Measurements from ENCODE around the gene PCSK2. TPM values are rescaled to one million over a fixed set of nuclear protein-coding genes. Genes with fewer than 3 reads are reported as not detected.

The PCSK2 gene
- total and polyA plus RNA-seq, 5 experiments from 2014 or later, result not detected

DNA sequence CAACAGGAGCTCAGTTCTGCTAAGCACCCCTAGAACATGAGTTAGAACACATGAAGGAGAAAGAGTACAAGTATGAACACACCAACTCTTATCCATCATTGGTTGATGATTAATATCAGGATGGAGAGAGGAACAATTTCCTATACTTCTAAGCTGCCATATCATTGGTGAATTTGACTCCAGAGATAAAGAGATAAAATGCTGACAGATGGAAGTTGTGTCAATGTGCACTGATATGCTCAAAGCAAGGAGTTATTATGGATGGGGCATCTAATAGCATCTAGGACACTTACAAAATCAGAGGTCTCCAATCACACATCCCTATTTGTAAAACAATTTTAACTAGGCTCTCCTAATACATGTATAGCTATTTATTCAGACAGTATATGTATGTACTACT, 159.0 kb downstream of the PCSK2 start:
- DNase-seq, result no peak
- Mint-ChIP-seq H3K9me3 (peaks cover 0 to 2% (median 0%) of the 10 kb centered on the region in 9 donors), H3K4me1 (no peaks in the 10 kb centered on the region), H3K4me3 (no peak overlapping the region), H3K27ac (no peak overlapping the region), H3K36me3 (no peaks in the 10 kb centered on the region), H3K27me3 (peaks cover 3 to 30% (median 16%) of the 10 kb centered on the region in 5 donors)
- POLR2A ChIA-PET, result no interaction called here
- no peak for ATAC-seq

DNA sequence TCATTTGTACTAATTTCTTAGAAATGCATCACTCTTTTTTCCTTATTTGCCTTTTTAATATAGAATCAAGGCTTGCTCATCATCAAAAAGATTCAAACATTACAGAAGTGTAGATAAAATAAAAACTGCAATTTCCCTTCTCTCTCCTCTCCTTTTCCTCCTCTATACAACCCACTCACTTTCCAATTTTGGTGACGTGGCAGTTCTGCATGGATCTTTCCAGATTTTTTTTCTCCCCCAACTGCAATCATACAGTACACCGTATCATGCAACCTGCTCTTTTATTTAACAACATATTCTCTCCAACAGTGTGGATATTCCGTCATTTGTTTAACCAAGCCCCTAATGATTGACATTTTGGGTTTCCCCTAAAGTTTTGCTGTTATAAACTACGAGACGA, 163.8 kb downstream of the PCSK2 start:
- Mint-ChIP-seq H3K4me3 (no peak overlapping the region), H3K9me3 (peaks cover 0 to 2% (median 0%) of the 10 kb centered on the region in 9 donors), H3K27me3 (peaks cover 7 to 19% (median 14%) of the 10 kb centered on the region in 5 donors), H3K4me1 (no peaks in the 10 kb centered on the region), H3K36me3 (no peaks in the 10 kb centered on the region), H3K27ac (no peak overlapping the region)
- ATAC-seq (no peak), DNase-seq (no peak)
- POLR2A ChIA-PET, result no interaction called here

DNA sequence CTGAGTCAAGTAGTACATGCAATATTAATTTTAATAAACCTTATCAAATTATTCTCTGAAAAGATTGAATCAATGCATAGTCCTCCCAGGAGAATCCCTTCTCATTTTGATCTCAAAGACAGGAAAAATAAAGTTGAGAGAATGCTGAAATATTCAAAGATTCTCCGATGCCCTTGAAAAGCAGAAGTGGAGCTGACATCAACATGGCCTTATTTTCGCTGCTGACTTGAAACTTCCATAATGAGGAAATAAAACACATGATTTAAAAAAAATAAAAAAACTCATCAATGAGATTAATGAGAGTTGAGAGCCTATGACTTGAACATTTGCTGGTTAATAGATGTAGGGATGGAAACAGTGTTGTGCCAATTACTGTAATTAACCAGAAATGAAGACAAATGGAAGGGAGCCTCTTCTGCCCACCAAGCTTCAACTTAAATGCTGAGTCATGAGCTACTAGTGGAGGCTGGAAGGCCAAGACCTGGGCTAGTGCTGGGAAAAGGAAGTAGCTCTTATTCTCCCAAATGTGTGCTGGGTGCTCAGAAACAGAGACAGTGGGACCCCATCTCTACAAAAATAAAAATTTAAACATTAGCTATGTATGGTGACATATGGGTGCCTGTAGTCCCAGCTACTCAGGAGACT, 164.4 kb downstream of the PCSK2 start:
- no peaks in the 10 kb centered on the region for H3K4me1 Mint-ChIP-seq
- peaks cover 0 to 2% (median 0%) of the 10 kb centered on the region in 9 donors for H3K9me3 Mint-ChIP-seq
- no peak overlapping the region for H3K27ac Mint-ChIP-seq
- no peak for ATAC-seq
- peaks cover 7 to 21% (median 14%) of the 10 kb centered on the region in 5 donors for H3K27me3 Mint-ChIP-seq
- DNase-seq, result no peak
- H3K36me3 Mint-ChIP-seq, result no peaks in the 10 kb centered on the region
- H3K4me3 Mint-ChIP-seq, result no peak overlapping the region
- POLR2A ChIA-PET, result no interaction called here

DNA sequence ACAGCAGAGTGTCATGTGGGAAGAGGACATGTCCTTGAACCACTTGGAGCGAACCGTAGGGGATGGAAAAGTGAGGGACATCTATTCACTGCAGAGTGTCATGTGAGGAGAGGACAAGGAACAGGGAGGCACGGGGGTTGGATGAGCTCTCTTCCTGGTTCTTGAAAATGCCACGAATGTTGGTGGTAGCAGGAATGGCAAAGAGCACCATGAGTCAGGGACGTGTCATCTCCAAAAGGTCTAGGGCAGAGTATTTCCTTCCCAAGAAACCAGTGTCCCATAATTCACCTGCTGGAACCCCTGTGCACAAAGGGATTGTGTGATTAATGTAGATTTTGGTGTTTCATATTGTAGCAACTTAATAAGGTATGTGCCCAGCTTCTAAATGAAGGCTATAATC, 167.6 kb downstream of the PCSK2 start:
- ATAC-seq, result no peak
- DNase-seq, result no peak
- H3K9me3 Mint-ChIP-seq, result peaks cover 0 to 4% (median 0%) of the 10 kb centered on the region in 9 donors
- no peak overlapping the region for H3K27ac Mint-ChIP-seq
- H3K36me3 Mint-ChIP-seq, result no peaks in the 10 kb centered on the region
- no peaks in the 10 kb centered on the region for H3K4me1 Mint-ChIP-seq
- H3K27me3 Mint-ChIP-seq, result peaks cover 8 to 19% (median 10%) of the 10 kb centered on the region in 5 donors
- POLR2A ChIA-PET, result no interaction called here
- H3K4me3 Mint-ChIP-seq, result no peak overlapping the region

DNA sequence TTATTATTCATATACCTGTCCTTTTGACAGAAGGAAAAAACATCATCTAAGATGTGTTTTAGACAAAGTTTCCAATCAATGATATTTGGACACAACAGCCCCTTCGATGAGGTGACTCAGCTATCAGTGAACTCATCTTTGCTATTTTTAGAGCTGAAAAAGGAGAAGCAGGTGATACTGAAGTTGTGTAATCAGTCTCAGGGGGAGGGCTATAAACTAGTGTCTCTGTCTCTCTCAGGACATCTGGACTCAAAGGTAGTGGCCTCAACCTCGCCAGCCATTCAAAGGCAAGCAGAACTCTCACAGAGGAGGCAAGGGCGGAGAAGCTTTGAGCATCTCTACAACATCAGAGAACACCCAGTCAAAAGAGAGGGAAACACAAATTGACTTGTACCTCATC, 168.9 kb downstream of the PCSK2 start:
- Mint-ChIP-seq H3K4me1 (no peaks in the 10 kb centered on the region), H3K9me3 (peaks cover 0 to 1% (median 0%) of the 10 kb centered on the region in 9 donors), H3K27ac (no peak overlapping the region), H3K4me3 (no peak overlapping the region), H3K27me3 (peaks cover 7 to 25% (median 10%) of the 10 kb centered on the region in 5 donors), H3K36me3 (no peaks in the 10 kb centered on the region)
- DNase-seq, result no peak
- POLR2A ChIA-PET, result no interaction called here
- ATAC-seq, result no peak

DNA sequence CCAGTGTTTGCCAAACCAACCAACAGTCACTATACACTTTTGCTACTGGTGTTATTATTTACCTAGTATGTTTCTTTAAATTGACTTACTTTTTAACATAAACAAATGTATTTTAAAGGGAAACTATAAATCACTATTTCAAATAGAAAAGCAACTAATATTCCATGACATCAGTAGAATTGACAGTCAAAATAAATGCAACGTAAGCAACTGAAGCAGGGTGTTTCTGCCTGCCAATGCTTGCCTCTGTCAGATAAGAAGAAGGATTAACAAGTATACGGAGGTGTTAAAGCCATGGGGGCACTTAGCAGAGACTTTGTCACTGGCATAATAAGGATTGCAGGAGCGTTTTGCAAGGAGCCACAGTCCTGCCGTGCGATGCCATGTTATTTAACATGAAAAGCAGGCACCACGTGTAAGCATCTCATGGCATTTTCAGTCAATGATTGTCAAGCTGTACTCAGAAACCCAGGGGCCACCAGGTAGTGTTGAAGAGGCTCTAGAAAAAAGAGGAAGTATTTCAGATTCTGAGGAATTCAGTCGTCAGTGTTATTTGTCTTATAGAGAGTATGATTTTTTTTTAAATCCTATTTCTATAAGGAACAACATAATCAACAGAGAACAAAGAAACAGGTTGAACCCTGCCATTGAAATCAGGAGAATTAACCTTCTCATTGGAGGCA, 172.6 kb downstream of the PCSK2 start:
- H3K27me3 Mint-ChIP-seq, result peaks cover 2 to 30% (median 19%) of the 10 kb centered on the region in 5 donors

DNA sequence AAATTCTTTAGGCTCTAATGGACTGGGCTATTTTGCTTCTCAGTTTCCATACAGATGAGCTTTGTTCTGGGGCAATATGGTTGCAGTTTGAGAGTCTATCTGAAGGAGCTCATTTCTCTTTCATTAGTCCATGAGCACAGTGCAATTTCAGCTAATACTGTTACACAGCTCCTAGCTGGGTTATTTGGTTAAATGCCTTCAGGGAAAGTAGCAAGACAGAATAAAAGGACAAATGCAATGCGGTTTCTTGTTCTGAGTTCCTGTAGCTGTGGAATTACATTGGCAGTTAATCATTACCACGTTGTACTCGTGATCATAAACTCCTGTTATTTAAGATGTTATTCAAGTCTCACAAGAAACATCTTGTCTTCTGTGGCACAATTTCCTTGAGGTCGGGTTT, 176.6 kb downstream of the PCSK2 start:
- DNase-seq (no peak), ATAC-seq (no peak)
- Mint-ChIP-seq H3K27me3 (peaks cover 0 to 56% (median 14%) of the 10 kb centered on the region in 5 donors), H3K9me3 (peaks cover 0 to 6% (median 0%) of the 10 kb centered on the region in 9 donors), H3K4me1 (no peaks in the 10 kb centered on the region), H3K27ac (no peak overlapping the region), H3K36me3 (no peaks in the 10 kb centered on the region), H3K4me3 (no peak overlapping the region)
- POLR2A ChIA-PET, result no interaction called here

More for the DNA sequence above, 172.6 kb downstream of the PCSK2 start:
- ATAC-seq, result no peak
- H3K9me3 Mint-ChIP-seq, result peaks cover 0 to 6% (median 0%) of the 10 kb centered on the region in 9 donors
- no peaks in the 10 kb centered on the region for H3K4me1 Mint-ChIP-seq
- H3K36me3 Mint-ChIP-seq, result no peaks in the 10 kb centered on the region
- no peak overlapping the region for H3K4me3 Mint-ChIP-seq
- no peak for DNase-seq
- POLR2A ChIA-PET, result no interaction called here
- no peak overlapping the region for H3K27ac Mint-ChIP-seq

DNA sequence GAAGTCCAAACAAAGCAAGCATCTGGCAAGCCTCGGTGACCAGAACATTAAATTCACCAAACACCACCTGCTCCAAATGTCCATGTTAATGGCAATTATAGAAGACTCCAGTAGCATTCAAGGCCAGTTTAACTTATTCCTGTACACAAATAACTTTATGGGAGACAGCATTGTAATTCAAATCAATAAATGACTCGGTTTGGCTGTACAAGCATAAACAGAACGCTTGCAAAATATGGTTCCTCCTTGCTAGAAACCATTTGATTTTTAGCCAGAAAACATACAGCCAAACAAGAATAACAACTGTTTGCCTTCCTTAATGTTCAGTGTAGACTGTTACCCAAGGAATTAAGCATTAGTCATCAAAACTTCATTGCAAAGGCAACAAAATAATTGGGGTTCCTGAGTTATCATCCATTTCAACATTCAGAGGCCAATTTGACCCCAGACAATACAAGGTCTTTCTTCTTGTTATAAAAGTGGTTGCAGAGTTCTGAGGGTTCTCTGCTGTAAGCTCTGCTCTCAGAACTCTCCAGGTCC, 179.3 kb downstream of the PCSK2 start:
- Mint-ChIP-seq H3K4me1 (no peaks in the 10 kb centered on the region), H3K27me3 (peaks cover 1 to 60% (median 12%) of the 10 kb centered on the region in 5 donors), H3K36me3 (no peaks in the 10 kb centered on the region), H3K27ac (no peak overlapping the region), H3K9me3 (peaks cover 0 to 6% (median 0%) of the 10 kb centered on the region in 9 donors), H3K4me3 (no peak overlapping the region)
- DNase-seq (no peak), ATAC-seq (no peak)
- POLR2A ChIA-PET, result no interaction called here

DNA sequence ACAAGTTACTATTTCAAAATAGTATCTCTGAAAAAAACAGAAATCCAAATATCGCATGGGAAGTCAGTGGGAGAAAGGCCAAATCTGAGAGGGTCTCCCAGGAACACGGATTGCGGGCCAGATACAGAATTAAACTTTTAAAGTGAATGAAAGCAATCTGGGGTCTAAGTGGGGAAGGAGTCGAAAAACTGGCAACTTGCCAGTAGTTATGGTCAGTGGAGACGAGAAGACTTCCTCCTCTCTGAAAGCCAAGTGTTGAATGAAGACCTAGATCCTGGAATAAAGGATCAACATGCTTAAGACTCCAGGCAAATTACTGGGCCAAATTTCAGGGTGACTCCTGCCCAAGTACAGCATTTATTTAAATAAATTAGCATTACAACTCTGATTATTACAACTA, 180.7 kb downstream of the PCSK2 start:
- Mint-ChIP-seq H3K9me3 (peaks cover 0 to 9% (median 0%) of the 10 kb centered on the region in 9 donors), H3K27me3 (peaks cover 1 to 56% (median 10%) of the 10 kb centered on the region in 5 donors), H3K36me3 (no peaks in the 10 kb centered on the region), H3K4me1 (no peaks in the 10 kb centered on the region), H3K27ac (no peak overlapping the region), H3K4me3 (no peak overlapping the region)
- POLR2A ChIA-PET, result no interaction called here
- ATAC-seq (no peak), DNase-seq (no peak)

DNA sequence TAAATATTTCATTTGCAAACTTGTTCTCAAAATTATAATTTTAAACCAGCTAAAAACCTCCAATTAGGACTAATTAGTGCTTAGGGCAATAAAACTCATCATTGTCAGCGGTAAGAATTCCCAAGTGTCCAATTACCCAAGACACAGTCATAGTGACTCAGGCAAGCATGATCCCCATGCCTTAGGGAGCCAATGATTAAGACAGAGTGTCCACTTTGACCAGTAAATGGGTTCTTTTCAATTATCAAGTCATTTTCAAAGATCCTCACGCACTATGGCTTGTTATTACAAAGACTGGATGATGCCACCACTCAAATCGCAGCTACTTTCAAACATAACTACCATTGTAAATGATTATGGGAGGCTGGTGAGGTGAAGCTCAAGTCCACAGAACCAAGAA, 190.4 kb downstream of the PCSK2 start:
- POLR2A ChIA-PET, result no interaction called here
- no peak overlapping the region for H3K27ac Mint-ChIP-seq
- no peak for ATAC-seq
- no peak overlapping the region for H3K4me3 Mint-ChIP-seq
- peaks cover 0 to 36% (median 16%) of the 10 kb centered on the region in 9 donors for H3K9me3 Mint-ChIP-seq
- H3K4me1 Mint-ChIP-seq, result no peaks in the 10 kb centered on the region
- H3K27me3 Mint-ChIP-seq, result peaks cover 10 to 23% (median 16%) of the 10 kb centered on the region in 5 donors
- DNase-seq, result no peak
- peaks cover 0 to 7% (median 0%) of the 10 kb centered on the region in 3 donors for H3K36me3 Mint-ChIP-seq

DNA sequence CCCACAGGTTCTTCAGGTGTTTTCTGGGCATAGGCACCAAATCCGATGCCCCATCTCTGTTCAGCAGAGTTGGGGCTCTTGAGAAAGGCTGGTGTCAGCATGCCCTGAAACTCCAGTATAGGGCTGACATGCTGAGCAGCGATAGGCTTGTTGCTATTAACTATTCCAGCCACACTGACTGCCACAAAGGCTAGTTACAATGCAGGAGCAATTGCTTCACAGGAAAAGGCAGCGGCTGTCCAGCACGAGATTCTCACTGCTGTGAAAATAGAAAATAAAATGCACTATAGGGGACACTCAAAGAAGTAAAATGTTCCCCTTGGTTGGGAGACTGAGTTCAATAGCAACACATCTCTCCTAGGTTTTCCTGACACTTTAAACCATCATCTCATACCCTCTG, 191.9 kb downstream of the PCSK2 start:
- Mint-ChIP-seq H3K27me3 (peaks cover 11 to 26% (median 16%) of the 10 kb centered on the region in 5 donors), H3K36me3 (peaks cover 0 to 6% (median 0%) of the 10 kb centered on the region in 3 donors), H3K4me3 (no peak overlapping the region), H3K9me3 (peaks cover 0 to 27% (median 7%) of the 10 kb centered on the region in 9 donors), H3K27ac (no peak overlapping the region), H3K4me1 (no peaks in the 10 kb centered on the region)
- POLR2A ChIA-PET, result no interaction called here
- no peak for ATAC-seq
- no peak for DNase-seq

DNA sequence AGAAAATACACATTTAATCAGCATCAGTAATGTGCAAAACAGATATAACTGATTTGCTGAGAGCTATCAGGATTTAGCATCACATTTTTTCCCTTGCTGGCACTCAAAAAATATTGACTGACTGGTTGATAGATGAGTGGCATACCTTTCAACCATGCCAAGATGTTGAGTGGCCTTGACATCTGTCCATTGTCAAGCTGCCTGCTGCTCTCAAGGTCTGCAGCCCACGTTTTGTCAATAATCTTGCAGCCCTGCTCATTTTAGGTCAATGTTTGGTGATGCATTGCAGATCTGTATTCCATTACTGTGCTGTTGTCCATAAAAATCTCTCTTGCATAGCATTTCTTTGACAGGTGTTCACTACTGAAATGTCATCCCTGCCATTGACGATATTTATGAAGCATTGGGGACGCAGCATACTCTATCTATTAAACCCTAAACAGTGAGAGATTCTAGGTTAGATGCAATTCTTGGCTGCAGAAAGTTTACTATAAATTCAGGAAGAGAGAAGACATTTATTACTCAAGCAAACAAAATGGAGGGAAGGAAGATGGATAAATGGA, 192.7 kb downstream of the PCSK2 start:
- H3K36me3 Mint-ChIP-seq, result no peaks in the 10 kb centered on the region
- H3K27ac Mint-ChIP-seq, result no peak overlapping the region
- H3K4me3 Mint-ChIP-seq, result no peak overlapping the region
- DNase-seq, result no peak
- H3K4me1 Mint-ChIP-seq, result no peaks in the 10 kb centered on the region
- POLR2A ChIA-PET, result no interaction called here
- no peak for ATAC-seq
- peaks cover 0 to 20% (median 3%) of the 10 kb centered on the region in 9 donors for H3K9me3 Mint-ChIP-seq
- H3K27me3 Mint-ChIP-seq, result peaks cover 11 to 23% (median 16%) of the 10 kb centered on the region in 5 donors

DNA sequence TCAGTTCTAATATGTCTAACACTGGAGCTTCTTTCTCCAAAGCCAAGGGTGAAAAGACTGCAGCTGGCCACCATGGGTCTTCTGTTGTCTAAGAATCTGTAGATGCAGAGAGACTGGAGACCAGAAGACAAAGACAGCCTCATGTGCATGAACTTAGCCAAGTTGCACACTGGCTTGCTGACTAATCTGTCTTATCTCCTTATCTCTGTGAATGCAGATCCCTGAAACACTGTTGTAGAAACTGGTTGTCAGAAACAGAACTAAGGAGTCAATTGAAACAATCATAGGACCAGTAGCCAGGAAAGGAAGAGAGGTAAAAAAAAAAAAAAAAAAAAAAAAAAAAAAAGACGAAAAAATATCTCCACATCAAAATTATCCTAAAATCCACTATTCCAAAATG, 194.7 kb downstream of the PCSK2 start:
- Mint-ChIP-seq H3K4me1 (no peaks in the 10 kb centered on the region), H3K27ac (no peak overlapping the region), H3K4me3 (no peak overlapping the region), H3K27me3 (peaks cover 11 to 23% (median 16%) of the 10 kb centered on the region in 5 donors), H3K36me3 (no peaks in the 10 kb centered on the region), H3K9me3 (peaks cover 0 to 3% (median 0%) of the 10 kb centered on the region in 9 donors)
- DNase-seq (no peak), ATAC-seq (no peak)
- POLR2A ChIA-PET, result no interaction called here

Measured in naive thymus-derived CD8-positive, alpha-beta T cell (primary cell).